ENCODE measurements around the gene ASIC3. TPM values are rescaled to one million over a fixed set of nuclear protein-coding genes. Genes with fewer than 3 reads are reported as not detected.

The ASIC3 gene
- total RNA-seq, 4 donors from 2014 or later = 2.6 to 4.3 (median 3.1) TPM

DNA sequence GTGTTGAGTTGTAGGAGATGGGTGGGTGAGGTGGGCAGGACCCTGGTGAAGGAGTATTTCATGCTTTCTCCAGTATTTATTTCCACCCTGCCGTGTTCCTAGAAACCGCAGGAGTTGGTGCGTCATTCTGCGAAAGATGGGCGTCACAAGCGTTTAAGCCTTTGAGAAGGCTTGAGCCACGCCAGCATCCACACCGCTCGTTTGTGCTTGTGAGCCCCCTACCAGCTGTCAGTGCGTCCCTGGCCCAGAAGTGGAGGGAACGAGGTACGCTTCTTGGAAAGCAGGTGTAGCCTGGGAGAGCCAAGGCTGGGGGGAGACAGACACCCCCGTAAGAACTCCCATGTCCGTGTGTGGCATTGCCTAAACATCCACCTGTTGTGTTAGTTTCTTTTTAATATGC is 43.7 kb downstream of the ASIC3 start:
- whole genome bisulfite sequencing, 2 donors (ENCODE audit: low coverage in 1 of 2) = 76 to 85% methylated on average over 5 to 14 of the region's 14 CpGs
- TF ChIP-seq POLR2A (IDR thresholded peaks at IDR 0.05) (no peak), CTCF (IDR thresholded peaks at IDR 0.05) (no peak), EP300 (IDR thresholded peaks at IDR 0.05; ENCODE audit: low read depth) (no peak), POLR2AphosphoS5 (IDR thresholded peaks at IDR 0.05) (no peak)
- Histone ChIP-seq H3K9me3 (no peaks in the 10 kb centered on the region), H3K36me3 (no peaks in the 10 kb centered on the region), H3K27ac (peak overlapping the region in 1 of 4 donors; percentile 11), H3K4me3 (no peak overlapping the region), H3K4me1 (peaks cover 20 to 50% (median 36%) of the 10 kb centered on the region in 4 donors), H3K27me3 (no peaks in the 10 kb centered on the region)
- no peak for DNase-seq
- intact Hi-C loops (cut with DNase I; ENCODE audit: low total_unique reads) = loop anchor here (5.0 kb wide), 1 partner anchor 480 kb away; no protein-coding TSS in a partner anchor
- in situ Hi-C loops (cut with MboI; ENCODE audit: low pct_ligation_motif_present in 1 of 4, low pct_unique_long_range_greater_than_20kb in 1 of 4, low sequenced_read_pairs in 3 of 4) = no loop called here

- no peak for TF ChIP-seq POLR2A (IDR thresholded peaks at IDR 0.05)
- no peak for TF ChIP-seq POLR2AphosphoS5 (IDR thresholded peaks at IDR 0.05)
- TF ChIP-seq EP300 (IDR thresholded peaks at IDR 0.05; ENCODE audit: low read depth) = no peak
- TF ChIP-seq CTCF (IDR thresholded peaks at IDR 0.05) = no peak
- H3K4me1 ChIP-seq = peaks cover 9 to 33% (median 23%) of the 10 kb centered on the region in 4 donors
- H3K27ac ChIP-seq = no peak overlapping the region
- no peaks in the 10 kb centered on the region for H3K36me3 ChIP-seq
- H3K4me3 ChIP-seq = no peak overlapping the region
- 94% methylated on average over 6 of the region's 6 CpGs; no CpG with 5 or more reads in 1 of the 2 donors for WGBS, 2 donors (ENCODE audit: low coverage in 1 of 2)
- intact Hi-C loops (cut with DNase I; ENCODE audit: low total_unique reads) (loop anchor here (5.0 kb wide), 1 partner anchor 481 kb away; no protein-coding TSS in a partner anchor), in situ Hi-C loops (cut with MboI; ENCODE audit: low pct_ligation_motif_present in 1 of 4, low pct_unique_long_range_greater_than_20kb in 1 of 4, low sequenced_read_pairs in 3 of 4) (no loop called here)
- H3K27me3 ChIP-seq = no peaks in the 10 kb centered on the region
- H3K9me3 ChIP-seq = no peaks in the 10 kb centered on the region
- DNase-seq = no peak
Measured at GRCh38 chr7:151093748-151094147, 45.4 kb downstream of the ASIC3 start.

DNA sequence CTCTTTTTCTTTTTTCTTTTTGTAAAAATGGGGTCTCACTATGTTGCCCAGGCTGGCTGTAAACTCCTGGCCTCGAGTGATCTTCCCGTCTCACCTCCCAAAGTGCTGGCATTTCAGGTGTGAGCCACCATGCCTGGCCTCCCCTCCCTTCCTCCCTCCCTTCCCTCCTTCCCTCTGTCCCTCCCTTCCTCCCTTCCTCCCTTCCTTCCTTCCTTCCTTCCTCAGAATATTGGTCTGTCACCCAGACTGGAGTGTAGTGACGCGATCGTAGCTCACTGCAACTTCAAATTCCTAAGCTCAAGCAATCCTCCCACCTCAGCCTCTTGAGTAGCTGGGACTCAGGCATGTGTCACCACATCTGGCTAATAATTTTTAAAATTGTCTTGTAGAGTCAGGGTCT is 46.3 kb downstream of the ASIC3 start:
- Histone ChIP-seq H3K4me3 (no peak overlapping the region), H3K9me3 (no peaks in the 10 kb centered on the region), H3K36me3 (no peaks in the 10 kb centered on the region), H3K4me1 (peaks cover 5 to 27% (median 14%) of the 10 kb centered on the region in 4 donors), H3K27me3 (no peaks in the 10 kb centered on the region), H3K27ac (no peak overlapping the region)
- no peak for DNase-seq
- TF ChIP-seq CTCF (IDR thresholded peaks at IDR 0.05) (no peak), EP300 (IDR thresholded peaks at IDR 0.05; ENCODE audit: low read depth) (no peak), POLR2AphosphoS5 (IDR thresholded peaks at IDR 0.05) (no peak), POLR2A (IDR thresholded peaks at IDR 0.05) (no peak)
- WGBS, 2 donors (ENCODE audit: low coverage in 1 of 2) = 86 to 90% methylated on average over 5 of the region's 5 CpGs
- intact Hi-C loops (cut with DNase I; ENCODE audit: low total_unique reads) (loop anchor here (5.0 kb wide), 1 partner anchor 482 kb away; no protein-coding TSS in a partner anchor), in situ Hi-C loops (cut with MboI; ENCODE audit: low pct_ligation_motif_present in 1 of 4, low pct_unique_long_range_greater_than_20kb in 1 of 4, low sequenced_read_pairs in 3 of 4) (no loop called here)

DNA sequence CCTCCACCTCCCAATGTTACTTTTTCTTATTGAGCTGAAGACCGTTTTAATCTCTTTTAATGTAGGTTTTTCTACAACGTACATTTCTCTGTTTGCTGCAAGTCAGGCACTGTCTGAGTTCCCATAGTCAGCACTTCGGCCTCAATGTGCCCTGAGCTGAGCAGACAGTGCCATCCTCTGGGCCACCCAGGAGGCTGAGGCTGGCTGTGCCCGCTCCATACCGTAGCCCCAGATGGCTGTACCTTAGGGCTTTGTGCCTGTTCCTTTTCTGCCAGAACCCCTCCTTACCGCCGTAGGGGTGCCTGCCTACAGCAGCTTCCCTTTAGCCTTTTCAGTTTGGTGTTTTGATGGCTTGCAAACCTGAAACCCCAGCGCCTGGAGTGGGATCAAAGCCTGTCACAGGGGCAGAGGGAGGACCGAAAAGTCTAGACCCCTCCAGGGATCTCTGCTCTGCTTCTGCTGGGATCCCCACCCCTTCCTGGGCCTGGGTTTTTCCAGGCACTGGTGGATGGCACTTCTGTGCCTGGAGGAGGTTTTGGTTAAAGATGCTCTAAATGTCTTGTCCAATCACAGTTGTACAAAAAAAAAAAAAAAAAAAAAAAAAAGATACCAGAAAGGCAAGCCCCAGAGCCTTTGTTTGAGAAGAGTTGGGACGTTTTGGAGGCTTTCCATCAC is 46.9 kb downstream of the ASIC3 start:
- Histone ChIP-seq H3K36me3 (no peaks in the 10 kb centered on the region), H3K27me3 (no peaks in the 10 kb centered on the region), H3K27ac (no peak overlapping the region), H3K4me3 (no peak overlapping the region), H3K4me1 (peaks cover 0 to 22% (median 8%) of the 10 kb centered on the region in 4 donors), H3K9me3 (no peaks in the 10 kb centered on the region)
- intact Hi-C loops (cut with DNase I; ENCODE audit: low total_unique reads) (no loop called here), in situ Hi-C loops (cut with MboI; ENCODE audit: low pct_ligation_motif_present in 1 of 4, low pct_unique_long_range_greater_than_20kb in 1 of 4, low sequenced_read_pairs in 3 of 4) (no loop called here)
- no peak for TF ChIP-seq POLR2A (IDR thresholded peaks at IDR 0.05)
- TF ChIP-seq EP300 (IDR thresholded peaks at IDR 0.05; ENCODE audit: low read depth) = no peak
- TF ChIP-seq POLR2AphosphoS5 (IDR thresholded peaks at IDR 0.05) = no peak
- DNase-seq = no peak
- 77 to 83% methylated on average over 6 to 10 of the region's 10 CpGs for WGBS, 2 donors (ENCODE audit: low coverage in 1 of 2)

Data from transverse colon (tissue), 4 donors.